Cardiac muscle cell (in vitro differentiated cells and primary cell): Measurements from ENCODE around the gene SOST. TPM values are rescaled to one million over a fixed set of nuclear protein-coding genes. Genes with fewer than 3 reads are reported as not detected.

Experiments
- DNase-seq, 2 donors: peaks; one replicate each; pipeline versions ENCODE4 v3.0.0 to v3.0.0-alpha.2; 2010 to 2017; ENCODE audit warnings: low read depth in 1 of 2, low spot score in 1 of 2
- H3K27ac ChIP-seq: fragments of 200-600 bp; sonication (generic); 2 replicates; pipeline ENCODE4 v1.5.1; 2016
- H3K27me3 ChIP-seq: fragments of 200-600 bp; sonication (generic); 2 replicates; pipeline ENCODE4 v1.6.0; 2016; ENCODE audit warnings: control low read depth
- H3K36me3 ChIP-seq: fragments of 200-600 bp; sonication (generic); 2 replicates; pipeline ENCODE4 v1.5.1; 2016; ENCODE audit warnings: control low read depth
- H3K4me1 ChIP-seq: fragments of 200-600 bp; sonication (generic); 2 replicates; pipeline ENCODE4 v1.8.1; 2017; ENCODE audit warnings: low read depth, mild to moderate bottlenecking, mixed run types
- H3K4me3 ChIP-seq: fragments of 200-600 bp; sonication (generic); 2 replicates; pipeline ENCODE4 v1.5.1; 2016; ENCODE audit warnings: mild to moderate bottlenecking
- H3K9me3 ChIP-seq: fragments of 200-600 bp; sonication (generic); 2 replicates; pipeline ENCODE4 v1.5.1; 2017; ENCODE audit warnings: low read depth, mild to moderate bottlenecking, control low read depth
- polyA plus RNA-seq: library from polyadenylated mRNA; unstranded; fragments of >200 nt; fragmentation: Nextera tagmentation; extraction: Ambion mirVana; gene quantifications from 2 replicates; pipeline ENCODE4 v1.2.1, GENCODE V29; 2016
- total RNA-seq: library from RNA; depleted of rRNA; stranded (reverse); fragments of >200 nt; gene quantifications from 2 replicates; pipeline ENCODE4 v1.2.3, GENCODE V29; 2016
- TF ChIP-seq, protein P1 (sequence below): IDR thresholded peaks from 2 replicates; pipeline ENCODE4 v1.5.1; 2012; ENCODE audit warnings: low read depth, mild to moderate bottlenecking, low read length

SOST gene
- total and polyA plus RNA-seq, 2 experiments from 2014 or later, result 0.10 to 3.2 TPM

DNA sequence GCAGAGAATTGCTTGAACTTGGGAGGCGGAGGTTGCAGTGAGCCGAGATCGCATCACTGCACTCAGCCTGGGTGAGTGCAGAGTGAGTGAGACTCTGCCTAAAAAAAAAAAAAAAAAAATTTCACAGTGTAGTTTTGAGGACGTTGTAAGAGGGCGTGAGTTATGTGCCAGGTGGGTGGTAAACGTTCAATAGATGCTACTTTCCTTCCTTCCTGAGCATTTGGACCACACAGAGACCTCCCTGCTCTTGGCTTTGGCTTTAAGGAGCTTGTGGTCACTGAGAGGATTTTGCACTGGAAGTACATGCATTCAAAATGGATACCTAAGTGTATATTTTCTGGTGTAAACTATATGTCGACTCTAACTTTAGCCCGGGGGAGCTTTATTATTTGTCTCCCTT is 30.5 kb downstream of the SOST start:
- H3K27me3 ChIP-seq, result no peaks in the 10 kb centered on the region
- H3K4me1 ChIP-seq, result no peaks in the 10 kb centered on the region

DNA sequence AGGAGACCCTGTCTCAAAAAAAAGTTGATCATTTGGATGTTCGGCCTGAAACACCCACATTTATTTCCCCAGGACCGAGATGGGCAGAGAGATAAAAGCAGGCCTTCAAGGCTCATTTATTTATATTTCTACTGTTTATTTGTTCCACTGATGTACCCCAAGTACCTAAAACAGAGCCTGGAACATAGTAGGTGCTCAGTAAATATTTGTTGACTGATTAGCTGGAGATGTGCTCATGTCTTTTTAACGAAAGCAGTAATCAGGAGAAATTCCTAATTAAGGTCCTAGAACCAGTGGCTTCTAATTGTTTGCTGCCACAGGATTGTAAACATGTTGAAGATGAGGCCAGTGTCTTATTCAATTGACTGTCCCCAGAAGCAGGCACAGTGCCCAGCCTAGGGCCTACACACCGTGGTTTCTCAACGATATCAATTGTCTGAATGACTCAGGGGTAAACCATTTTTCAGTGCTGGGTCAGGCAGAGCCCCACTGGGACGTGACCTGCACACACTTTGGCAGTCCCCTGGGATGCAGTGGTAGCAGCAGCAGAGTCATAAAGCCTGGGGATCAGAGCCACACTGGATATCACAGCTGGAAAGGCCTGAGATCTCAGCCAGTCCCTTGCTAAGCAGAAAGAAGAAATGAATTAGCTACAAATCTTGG is 34.8 kb downstream of the SOST start:
- TF ChIP-seq, protein P1, sequence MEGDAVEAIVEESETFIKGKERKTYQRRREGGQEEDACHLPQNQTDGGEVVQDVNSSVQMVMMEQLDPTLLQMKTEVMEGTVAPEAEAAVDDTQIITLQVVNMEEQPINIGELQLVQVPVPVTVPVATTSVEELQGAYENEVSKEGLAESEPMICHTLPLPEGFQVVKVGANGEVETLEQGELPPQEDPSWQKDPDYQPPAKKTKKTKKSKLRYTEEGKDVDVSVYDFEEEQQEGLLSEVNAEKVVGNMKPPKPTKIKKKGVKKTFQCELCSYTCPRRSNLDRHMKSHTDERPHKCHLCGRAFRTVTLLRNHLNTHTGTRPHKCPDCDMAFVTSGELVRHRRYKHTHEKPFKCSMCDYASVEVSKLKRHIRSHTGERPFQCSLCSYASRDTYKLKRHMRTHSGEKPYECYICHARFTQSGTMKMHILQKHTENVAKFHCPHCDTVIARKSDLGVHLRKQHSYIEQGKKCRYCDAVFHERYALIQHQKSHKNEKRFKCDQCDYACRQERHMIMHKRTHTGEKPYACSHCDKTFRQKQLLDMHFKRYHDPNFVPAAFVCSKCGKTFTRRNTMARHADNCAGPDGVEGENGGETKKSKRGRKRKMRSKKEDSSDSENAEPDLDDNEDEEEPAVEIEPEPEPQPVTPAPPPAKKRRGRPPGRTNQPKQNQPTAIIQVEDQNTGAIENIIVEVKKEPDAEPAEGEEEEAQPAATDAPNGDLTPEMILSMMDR, result no peak
- H3K27me3 ChIP-seq, result no peaks in the 10 kb centered on the region
- H3K36me3 ChIP-seq, result no peaks in the 10 kb centered on the region
- H3K27ac ChIP-seq, result no peak overlapping the region
- DNase-seq, result peak in 1 of 2 donors; percentile 67
- no peaks in the 10 kb centered on the region for H3K4me1 ChIP-seq
- no peaks in the 10 kb centered on the region for H3K9me3 ChIP-seq
- H3K4me3 ChIP-seq, result no peak overlapping the region

More for the DNA sequence above, 30.5 kb downstream of the SOST start:
- H3K27ac ChIP-seq, result no peak overlapping the region
- DNase-seq, result no peak
- H3K4me3 ChIP-seq, result no peak overlapping the region
- H3K9me3 ChIP-seq, result no peaks in the 10 kb centered on the region
- TF ChIP-seq, protein P1, result no peak
- no peaks in the 10 kb centered on the region for H3K36me3 ChIP-seq

DNA sequence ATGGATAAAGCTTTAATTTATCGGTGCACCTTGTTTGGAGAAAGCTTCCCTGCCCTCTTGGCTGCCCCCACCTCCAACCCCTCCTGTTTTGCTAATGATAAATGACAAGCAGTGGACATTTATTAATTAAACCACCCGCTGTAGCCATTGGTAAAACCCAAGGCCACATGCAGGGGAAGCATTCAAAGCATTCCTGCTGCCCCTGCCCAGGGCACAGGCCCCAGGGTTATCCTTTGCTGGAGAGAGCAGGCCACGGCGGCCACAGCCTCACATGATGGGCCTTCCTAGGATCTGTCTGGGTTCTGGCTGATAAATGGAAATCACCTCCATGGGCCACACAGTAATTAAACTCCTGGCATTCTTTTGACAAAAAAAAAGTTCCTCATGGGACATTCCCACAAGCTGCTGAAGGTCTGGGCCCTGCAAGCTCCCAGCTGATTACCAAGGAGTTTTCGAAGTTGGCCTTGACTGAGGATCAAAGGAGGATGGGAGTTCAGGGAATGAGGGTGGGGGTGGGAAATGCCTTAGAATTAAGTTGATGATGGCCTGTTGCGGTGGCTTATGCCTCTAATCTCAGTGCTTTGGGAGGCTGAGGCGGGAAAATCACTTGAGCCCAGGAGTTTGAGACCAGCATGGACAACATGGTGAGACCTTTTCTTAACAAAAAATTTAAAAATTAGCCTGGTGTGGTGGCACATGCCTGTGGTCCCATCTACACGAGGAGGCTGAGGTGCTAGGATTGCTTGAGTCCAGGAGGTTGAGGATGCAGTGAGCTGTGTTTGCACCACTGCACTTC is 35.5 kb downstream of the SOST start:
- Histone ChIP-seq H3K36me3 (no peaks in the 10 kb centered on the region), H3K4me1 (peaks cover 6% of the 10 kb centered on the region), H3K9me3 (no peaks in the 10 kb centered on the region), H3K27me3 (no peaks in the 10 kb centered on the region), H3K4me3 (no peak overlapping the region), H3K27ac (no peak overlapping the region)
- TF ChIP-seq, protein P1, result no peak
- no peak for DNase-seq

DNA sequence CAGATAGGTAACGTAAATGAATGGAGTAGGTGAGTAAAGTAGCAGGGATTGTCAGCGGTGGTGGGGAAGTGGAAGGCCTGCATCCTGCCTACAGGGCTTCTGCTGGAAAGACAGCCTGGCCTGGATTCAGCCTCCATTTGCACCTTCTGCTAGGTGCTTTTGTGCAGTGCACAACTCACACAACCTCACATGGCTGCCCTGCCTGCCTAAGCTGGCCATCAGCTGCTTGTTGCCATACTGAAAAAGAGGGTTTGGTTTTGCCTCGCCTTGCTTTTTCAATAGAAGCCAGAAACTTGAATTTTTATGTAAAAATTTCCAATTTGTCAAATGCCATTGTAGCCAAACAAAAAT is 36.3 kb downstream of the SOST start:
- Histone ChIP-seq H3K36me3 (no peaks in the 10 kb centered on the region), H3K27ac (no peak overlapping the region), H3K4me3 (no peak overlapping the region), H3K4me1 (peaks cover 9% of the 10 kb centered on the region), H3K9me3 (no peaks in the 10 kb centered on the region), H3K27me3 (no peaks in the 10 kb centered on the region)
- TF ChIP-seq, protein P1, result no peak
- DNase-seq, result no peak

DNA sequence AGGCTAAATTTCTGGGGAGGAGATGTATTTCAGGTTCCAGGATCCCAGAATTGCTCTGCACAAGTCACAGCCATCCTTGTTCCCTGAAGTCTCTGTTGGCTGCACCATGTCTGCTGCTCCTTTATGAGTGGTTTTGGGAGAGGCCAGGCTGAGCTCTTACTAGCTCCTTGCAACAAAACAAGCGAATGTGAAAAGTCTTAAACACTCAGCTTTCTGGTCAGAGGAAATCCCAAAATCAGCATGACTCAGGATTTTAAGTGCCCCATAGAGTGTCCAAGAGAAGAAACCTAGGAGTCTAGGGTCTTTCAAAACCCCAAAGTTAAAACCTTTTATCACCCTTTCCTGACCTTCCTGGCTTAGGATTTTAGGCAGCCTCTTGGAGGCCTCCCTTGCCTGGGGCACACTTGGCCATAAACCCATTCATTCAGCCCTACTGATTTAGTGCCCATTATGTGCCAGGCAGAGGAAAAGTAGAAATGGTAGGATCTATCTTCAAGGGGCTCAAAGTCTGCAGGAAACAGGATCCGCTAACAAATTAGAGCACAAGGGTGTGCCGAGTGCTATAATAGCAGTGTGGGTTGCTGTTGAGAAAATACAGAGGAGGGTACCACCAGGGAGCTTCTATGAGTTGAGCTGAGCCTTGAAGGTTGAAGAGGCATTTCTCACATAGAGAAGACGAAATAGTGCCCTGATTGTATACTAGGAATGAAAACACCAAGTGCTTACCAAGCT is 36.9 kb downstream of the SOST start:
- DNase-seq, result peak in 1 of 2 donors; percentile 29
- H3K36me3 ChIP-seq, result no peaks in the 10 kb centered on the region
- TF ChIP-seq, protein P1, result no peak

More for the DNA sequence above, 36.9 kb downstream of the SOST start:
- Histone ChIP-seq H3K9me3 (no peaks in the 10 kb centered on the region), H3K4me3 (no peak overlapping the region), H3K27me3 (no peaks in the 10 kb centered on the region), H3K4me1 (peaks cover 9% of the 10 kb centered on the region), H3K27ac (no peak overlapping the region)
